ENCODE results near the gene GBGT1. TPM values are rescaled to one million over a fixed set of nuclear protein-coding genes. Genes with fewer than 3 reads are reported as not detected.
A peak's percentile ranks its signal among the peaks of the same experiment; 100 is the strongest.

Gene GBGT1
- total and polyA plus RNA-seq, 2 of the 4 experiments (the other 2 are of a cell fraction) = 1.8 to 3.2 TPM

GRCh38 chr9:133144904-133145851 is 18.5 kb downstream of the GBGT1 start:
- 100% methylated on average over 3 of the region's 19 CpGs; no CpG with 5 or more reads in 1 of the 2 experiments for WGBS, 2 experiments (ENCODE audit: extremely low coverage in 2 of 2, insufficient read length in 1 of 2)
- Histone ChIP-seq H3K27me3 (ENCODE audit: control insufficient read depth, insufficient read depth, low read length) (no peaks in the 10 kb centered on the region), H2BK5ac (ENCODE audit: low read depth, low read length, poor library complexity, severe bottlenecking) (no peak overlapping the region), H3K9me1 (ENCODE audit: insufficient read depth, low read length) (0 out of 2 replicates have a peak, but pooled peaks cover 5% of the 10 kb centered on the region), H2AK9ac (replicated peaks; ENCODE audit: low read depth, low read length, poor library complexity) (no peak overlapping the region), H3K18ac (ENCODE audit: low read depth, low read length) (no peak overlapping the region), H3K9me3 (ENCODE audit: control insufficient read depth, insufficient read depth, low read length) (no peaks in the 10 kb centered on the region), H2BK120ac (ENCODE audit: low read depth, low read length) (no peak overlapping the region), H3K36me3 (ENCODE audit: control insufficient read depth, insufficient read depth, low read length) (no peaks in the 10 kb centered on the region), H3K56ac (ENCODE audit: extremely low read depth, insufficient read depth, low read length) (no peak overlapping the region), H4K20me1 (ENCODE audit: insufficient read depth, low read length) (peaks cover 75% of the 10 kb centered on the region), H2AK5ac (ENCODE audit: low read depth, low read length) (no peak overlapping the region), H2BK15ac (ENCODE audit: low read depth, low read length) (no peak overlapping the region), H4K8ac (ENCODE audit: low read depth in 2 of 2, low read length in 2 of 2) (peak overlapping the region in 1 of 2 experiments; percentile 6; a peak in 1 of 4 replicates), H3K27ac (ENCODE audit: insufficient read depth, low read length) (no peak overlapping the region), H4K5ac (ENCODE audit: low read depth, low read length) (no peak overlapping the region), H3K4me2 (ENCODE audit: low read depth, low read length) (no peak overlapping the region), H3K14ac (replicated peaks; ENCODE audit: low read depth, low read length) (no peak overlapping the region; the same call in 1 of the 2 replicates), H3K4me3 (ENCODE audit: insufficient read depth, low read depth, low read length) (no peak overlapping the region), H3K4me1 (ENCODE audit: control insufficient read depth, insufficient read depth, low read length) (peaks cover 17% of the 10 kb centered on the region), H2AFZ (replicated peaks; ENCODE audit: low read length, poor library complexity) (peak overlapping the region; percentile 25), H4K91ac (ENCODE audit: insufficient read depth, low read depth, low read length) (no peak overlapping the region), H3K23ac (ENCODE audit: low read depth, low read length) (no peak overlapping the region), H2BK20ac (ENCODE audit: low read depth, low read length) (no peak overlapping the region), H3K9ac (ENCODE audit: low read depth, low read length) (peak overlapping the region; percentile 25; the same call in 1 of the 2 replicates), H3K79me1 (ENCODE audit: low read depth in 1 of 2, low read length in 2 of 2) (peaks cover 14 to 68% of the 10 kb centered on the region in 2 experiments), H3K4ac (ENCODE audit: low read depth, low read length) (no peak overlapping the region; the same call in 1 of the 2 replicates)
- dilution Hi-C loops (cut with HindIII; ENCODE audit: low sequenced_read_pairs, unreplicated experiment) = no loop called here
- POLR2A ChIA-PET (ENCODE audit: unreplicated experiment) = no interaction called here
- DNase-seq = no peak
- TF ChIP-seq CTCF (conservative IDR thresholded peaks at IDR 0.05; ENCODE audit: low read depth, low read length) (no peak), POLR2A (IDR thresholded peaks at IDR 0.05; ENCODE audit: low read depth, low read length) (no peak), CEBPB (IDR thresholded peaks at IDR 0.05; ENCODE audit: low read depth, low read length) (no peak), MAFK (IDR thresholded peaks at IDR 0.05; ENCODE audit: low read depth, low read length) (no peak), FOS (IDR thresholded peaks at IDR 0.05; ENCODE audit: low read depth, low read length) (no peak), SMC3 (IDR thresholded peaks at IDR 0.05; ENCODE audit: low read depth, low read length) (no peak), RCOR1 (IDR thresholded peaks at IDR 0.05; ENCODE audit: insufficient replicate concordance, low read length) (no peak), MXI1 (IDR thresholded peaks at IDR 0.05; ENCODE audit: borderline replicate concordance, low read depth, low read length) (no peak), ELK1 (IDR thresholded peaks at IDR 0.05; ENCODE audit: borderline replicate concordance, low read depth, low read length) (no peak), BHLHE40 (IDR thresholded peaks at IDR 0.05; ENCODE audit: low read depth, low read length) (no peak)
- TF ChIP-seq, protein P1, sequence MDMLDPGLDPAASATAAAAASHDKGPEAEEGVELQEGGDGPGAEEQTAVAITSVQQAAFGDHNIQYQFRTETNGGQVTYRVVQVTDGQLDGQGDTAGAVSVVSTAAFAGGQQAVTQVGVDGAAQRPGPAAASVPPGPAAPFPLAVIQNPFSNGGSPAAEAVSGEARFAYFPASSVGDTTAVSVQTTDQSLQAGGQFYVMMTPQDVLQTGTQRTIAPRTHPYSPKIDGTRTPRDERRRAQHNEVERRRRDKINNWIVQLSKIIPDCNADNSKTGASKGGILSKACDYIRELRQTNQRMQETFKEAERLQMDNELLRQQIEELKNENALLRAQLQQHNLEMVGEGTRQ (IDR thresholded peaks at IDR 0.05; ENCODE audit: low read depth, low read length) = no peak
- CTCF ChIA-PET = interaction anchor here (1.0 to 2.7 kb wide), 12 partner anchors 10 to 115 kb away, joined by 3 to 20 read pairs (median 6); partner anchors contain the start of gene GTF3C5
- intact Hi-C loops (cut with micrococcal nuclease) = loop anchor here (1.0 kb wide), 3 partner anchors 10 to 104 kb away; no protein-coding TSS in a partner anchor
- no peak for ATAC-seq (ENCODE audit: low read depth)
- no TSS peak for BruUV-seq (replicated peaks)
- in situ Hi-C loops (cut with MboI; ENCODE audit: low sequenced_read_pairs) = loop anchor here (5.0 kb wide), 1 partner anchor 38 kb away; no protein-coding TSS in a partner anchor
